Left forelimb (tissue), 1 donor: ENCODE data around the gene NOL9.
"Not testable (repeated sequence)": the region's sequence is repeated elsewhere in the genome, so short reads cannot be mapped to it uniquely, and the experiment has no call there.

Experiments used
- DNase-seq: peaks from one replicate; pipeline ENCODE4 v3.0.0-alpha.2; 2018; ENCODE audit warnings: low spot score

NOL9 gene

DNA sequence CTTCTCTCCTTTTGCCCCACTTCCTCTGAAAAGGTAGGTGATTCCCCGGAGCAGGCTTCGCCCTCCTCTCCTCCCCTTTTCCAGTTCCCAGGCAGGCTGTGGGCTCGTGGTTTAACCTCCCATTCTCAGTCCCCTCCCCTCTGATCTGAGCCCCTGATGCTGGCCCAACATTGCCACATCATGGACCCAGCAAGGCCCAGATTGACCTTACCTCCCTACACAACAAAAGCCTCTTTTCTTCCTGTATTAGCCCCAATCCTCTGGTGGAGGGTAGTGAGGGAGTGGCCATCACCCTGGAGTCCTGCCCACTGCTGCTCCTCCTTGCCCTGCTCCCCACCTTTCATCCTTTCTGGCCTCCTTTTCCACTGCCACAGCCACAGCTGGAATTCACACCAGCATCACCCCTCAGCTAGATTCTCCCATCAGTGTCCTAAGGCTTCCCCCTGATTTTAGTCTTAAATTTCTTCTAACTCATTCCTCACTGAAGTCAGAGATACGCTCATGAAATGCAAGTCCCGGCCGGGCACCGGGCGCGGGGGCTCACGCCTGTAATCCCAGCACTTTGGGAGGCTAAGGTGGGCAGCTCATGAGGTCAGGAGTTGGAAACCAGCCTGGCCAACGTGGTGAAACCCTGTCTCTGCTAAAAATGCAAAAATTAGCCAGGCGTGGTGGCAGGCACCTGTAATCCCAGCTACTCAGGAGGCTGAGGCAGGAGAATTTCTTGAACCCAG is 18.5 kb upstream of the NOL9 start:
- no peak for DNase-seq

GRCh38 chr1:6570987-6571386 is 16.7 kb upstream of the NOL9 start:
- DNase-seq = no peak

DNA sequence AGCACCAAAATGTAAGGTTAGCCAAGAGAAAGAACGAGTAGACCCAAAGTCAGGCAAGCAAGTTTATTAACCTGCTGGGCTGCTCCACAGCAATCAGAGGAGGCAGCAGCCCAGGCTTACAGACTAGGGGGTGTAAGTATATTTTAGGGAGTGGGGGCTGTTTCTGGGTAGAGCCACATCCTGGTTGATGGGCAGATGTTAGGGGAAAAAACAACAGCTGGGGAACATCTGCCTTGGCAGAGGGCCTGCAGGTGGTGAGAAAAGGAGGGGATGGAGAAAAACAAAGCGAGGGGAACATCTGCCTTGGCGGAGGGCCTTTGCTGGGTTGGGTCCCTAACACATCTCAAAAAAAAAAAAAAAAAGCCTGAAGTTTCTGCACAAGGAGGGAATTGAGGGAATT is 15.8 kb upstream of the NOL9 start:
- DNase-seq = no peak

- no peak for DNase-seq
These were observed 14.7 kb upstream of the NOL9 start for GRCh38 chr1:6569033-6569432.

DNA sequence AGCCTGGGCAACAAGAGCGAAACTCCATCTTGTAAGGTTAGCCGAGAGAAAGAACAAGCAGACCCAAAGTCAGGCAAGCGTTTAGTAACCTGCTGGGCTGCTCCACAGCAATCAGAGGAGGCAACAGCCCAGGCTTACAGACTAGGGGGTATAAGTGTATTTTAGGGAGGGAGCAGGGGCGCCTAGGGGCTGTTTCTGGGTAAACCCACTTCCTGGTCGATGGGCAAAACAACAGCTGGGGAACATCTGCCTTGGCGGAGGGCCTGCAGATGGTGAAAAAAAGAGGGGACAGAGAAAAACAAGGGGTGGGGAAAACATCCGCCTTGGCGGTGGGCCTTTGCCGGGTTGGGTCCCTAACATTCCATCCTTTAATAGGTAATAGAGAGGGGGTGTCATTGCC is 6.0 kb upstream of the NOL9 start:
- no peak for DNase-seq

- not testable (repeated sequence) for DNase-seq
These were observed 4.8 kb upstream of the NOL9 start for GRCh38 chr1:6559161-6559560.

GRCh38 chr1:6557597-6557996 is 3.3 kb upstream of the NOL9 start:
- no peak for DNase-seq

- DNase-seq = peak; percentile 74
These were observed 830 bp upstream of the NOL9 start, which contains the start of gene TAS1R1 for GRCh38 chr1:6554907-6555778. Gene TAS1R1, plus strand, starts transcription at chr1:6555307. Its CDS starts 67 bp downstream, at chr1:6555374.

- no peak for DNase-seq
These were observed 7.0 kb downstream of the NOL9 start for GRCh38 chr1:6547301-6547700.

- no peak for DNase-seq
These were observed 8.0 kb downstream of the NOL9 start for GRCh38 chr1:6546326-6546725.

DNA sequence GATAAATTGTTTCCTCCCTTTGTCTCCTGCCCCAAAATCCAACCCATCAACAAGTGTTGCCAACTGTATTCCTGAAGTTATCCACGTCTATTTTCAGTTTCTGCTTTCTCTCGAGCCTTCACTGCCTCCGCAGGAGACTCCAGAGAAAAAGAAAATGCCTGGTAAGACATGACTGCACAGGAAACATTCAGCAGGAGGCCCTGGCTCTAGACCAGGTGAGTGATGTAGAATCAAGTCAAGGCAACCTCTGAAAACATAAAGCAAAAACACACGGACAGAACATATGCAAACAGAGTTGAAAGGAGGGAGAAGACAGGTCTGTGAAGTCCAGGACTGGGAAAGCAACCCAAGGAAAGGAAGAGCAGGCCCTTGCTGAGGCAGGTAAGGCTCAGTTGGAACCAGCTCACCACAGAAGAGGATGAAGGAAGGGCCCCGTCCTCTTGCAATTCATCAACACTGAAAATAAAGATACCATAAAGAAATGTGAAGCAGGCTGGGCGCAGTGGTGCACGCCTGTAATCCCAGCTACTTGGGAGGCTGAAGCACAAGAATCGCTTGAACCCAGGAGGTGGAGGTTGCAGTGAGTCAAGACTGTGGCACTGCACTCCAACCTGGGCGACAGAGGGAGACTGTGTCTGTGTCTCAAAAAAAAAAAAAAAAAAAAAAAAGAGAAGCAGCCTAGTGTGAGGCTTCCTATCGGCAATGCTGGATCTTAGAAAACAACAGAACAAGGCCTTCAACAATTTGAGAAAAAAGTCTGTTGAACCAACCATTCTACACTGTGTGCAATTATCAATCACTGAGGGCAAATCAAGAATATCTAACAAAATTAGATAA is 8.8 kb downstream of the NOL9 start:
- no peak for DNase-seq

- no peak for DNase-seq
These were observed 9.5 kb downstream of the NOL9 start for GRCh38 chr1:6544831-6545230.

GRCh38 chr1:6538956-6539355 is 15.4 kb downstream of the NOL9 start:
- no peak for DNase-seq

- DNase-seq = no peak
These were observed 18.0 kb downstream of the NOL9 start for GRCh38 chr1:6536291-6536690.

- no peak for DNase-seq
These were observed 19.1 kb downstream of the NOL9 start for GRCh38 chr1:6535214-6535613.

- no peak for DNase-seq
These were observed 20.0 kb downstream of the NOL9 start for GRCh38 chr1:6534248-6534822.

DNA sequence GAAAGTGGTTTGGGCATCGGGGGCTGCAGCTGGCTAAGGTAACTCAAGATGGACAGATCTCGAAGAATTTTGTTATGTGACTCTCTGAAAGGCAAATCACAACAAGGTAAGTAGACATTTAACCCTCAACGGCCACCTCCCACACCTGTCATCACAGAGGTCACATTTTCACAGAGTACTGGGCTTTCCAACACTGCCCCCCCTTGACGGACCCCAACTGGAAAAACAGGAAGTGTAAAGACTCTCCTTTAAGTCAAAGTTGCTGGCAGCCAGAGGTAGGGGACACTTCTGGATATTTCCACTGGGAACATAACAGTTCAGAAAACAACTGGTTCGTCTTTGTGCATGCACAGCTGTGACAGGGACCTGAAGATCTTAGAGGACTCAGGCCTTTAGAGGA is 22.3 kb downstream of the NOL9 start:
- no peak for DNase-seq

DNA sequence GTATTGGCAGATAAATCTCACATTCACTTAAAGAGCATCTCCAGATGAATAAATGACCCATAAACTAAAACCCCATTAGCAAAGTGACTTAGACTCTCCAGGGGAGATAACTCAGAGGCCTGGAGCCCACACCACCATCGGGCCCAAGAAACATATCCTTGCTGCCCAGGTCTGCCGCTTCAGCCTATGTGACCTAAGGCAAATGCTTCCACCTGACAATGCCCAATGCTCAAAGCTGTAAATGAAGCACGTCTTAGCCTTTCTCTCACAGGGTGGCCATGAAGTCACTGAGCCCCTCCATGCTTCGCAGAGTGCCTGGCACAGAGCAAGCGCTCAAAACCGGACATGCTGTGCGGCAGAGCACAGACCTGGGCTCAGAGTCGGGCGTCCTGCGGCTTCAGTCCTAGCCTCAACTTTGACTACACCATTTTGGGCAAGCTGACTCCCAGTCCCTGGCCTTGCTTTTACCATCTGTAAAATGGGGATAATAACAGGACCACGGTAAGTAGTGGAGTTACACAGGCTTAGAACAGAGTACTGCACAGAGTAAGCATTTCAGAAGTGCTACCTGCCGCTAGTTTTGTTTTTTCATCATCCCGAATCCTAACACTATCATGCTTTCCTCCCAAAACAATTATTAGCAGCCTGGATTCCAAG is 23.7 kb downstream of the NOL9 start:
- DNase-seq = no peak

- DNase-seq = no peak
These were observed 25.8 kb downstream of the NOL9 start for GRCh38 chr1:6528492-6528891.

DNA sequence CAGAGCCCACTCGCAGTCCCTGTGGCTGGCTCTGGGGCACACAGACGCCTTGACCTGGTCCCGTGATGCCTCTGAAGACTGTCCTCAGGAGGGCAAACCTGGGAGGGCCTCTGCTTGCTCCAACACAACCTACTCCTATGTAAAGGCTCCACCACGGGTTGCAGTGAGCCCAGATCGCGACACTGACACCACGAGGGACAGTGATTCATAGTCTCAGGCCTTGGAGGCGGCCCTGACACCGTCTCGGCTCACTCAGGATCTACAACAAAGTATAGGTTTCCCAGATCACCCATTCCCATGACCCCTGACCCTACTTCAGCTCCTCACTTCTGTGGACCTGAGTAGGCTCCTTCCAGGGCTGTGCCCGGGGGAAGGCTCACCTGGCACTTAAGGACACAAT is 28.0 kb downstream of the NOL9 start:
- no peak for DNase-seq

DNA sequence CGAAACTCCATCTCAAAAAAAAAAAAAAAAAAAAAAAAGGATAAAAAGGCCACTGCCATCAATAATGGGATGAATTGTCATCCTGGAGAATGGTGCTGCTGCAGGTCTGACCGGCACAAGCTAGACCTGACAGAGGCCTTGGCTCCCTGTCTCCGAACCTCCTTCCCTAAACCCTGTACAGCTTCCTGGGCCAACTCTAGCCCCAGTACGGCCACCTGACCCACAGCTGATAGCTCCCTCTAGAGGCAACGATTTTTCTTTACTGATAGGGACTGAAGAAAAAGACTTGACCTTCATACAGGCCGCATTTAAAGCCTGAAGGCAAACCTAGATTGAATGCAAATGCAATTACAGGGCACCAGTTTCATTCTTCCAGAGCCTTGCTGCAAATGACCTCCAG is 30.7 kb downstream of the NOL9 start:
- no peak for DNase-seq

- DNase-seq = no peak
These were observed 32.8 kb downstream of the NOL9 start for GRCh38 chr1:6521536-6521935.
